Effector memory CD8-positive, alpha-beta T cell (primary cell): ENCODE data around the gene TCHP.
A peak's percentile ranks its signal among the peaks of the same experiment; 100 is the strongest.
"Not testable (repeated sequence)": the region's sequence is repeated elsewhere in the genome, so short reads cannot be mapped to it uniquely, and the experiment has no call there.

Experiments used
- ATAC-seq: fragments of 150-1000 bp; cut with Tn5 transposase; replicated peaks from 2 replicates; pipeline ENCODE4 v1.10.0; 2021; ENCODE audit warnings: mild to moderate bottlenecking, moderate library complexity
- DNase-seq, 3 experiments: peaks; one replicate each; pipeline ENCODE4 v3.0.0; 2021
- H3K27ac Mint-ChIP-seq, 2 donors: one replicate each; pipeline ENCODE4 v1.8.0; 2022; ENCODE audit warnings: mild to moderate bottlenecking in 2 of 2, mixed read lengths in 2 of 2, moderate library complexity in 2 of 2
- H3K27me3 Mint-ChIP-seq, 2 donors: one replicate each; pipeline ENCODE4 v1.8.0; 2022; ENCODE audit warnings: mixed read lengths in 2 of 2
- H3K36me3 Mint-ChIP-seq: one replicate; pipeline ENCODE4 v1.8.0; 2022; ENCODE audit warnings: mild to moderate bottlenecking, moderate library complexity, mixed read lengths; ENCODE audit not compliant: insufficient read depth
- H3K4me1 Mint-ChIP-seq, 2 donors: one replicate each; pipeline ENCODE4 v1.8.0; 2022; ENCODE audit warnings: low read depth in 2 of 2, mixed read lengths in 2 of 2
- H3K4me3 Mint-ChIP-seq, 2 donors: one replicate each; pipeline ENCODE4 v1.8.0; 2022; ENCODE audit warnings: mild to moderate bottlenecking in 2 of 2, mixed read lengths in 2 of 2, moderate library complexity in 2 of 2
- H3K9me3 Mint-ChIP-seq, 2 donors: one replicate each; pipeline ENCODE4 v1.8.0; 2022; ENCODE audit warnings: mixed read lengths in 2 of 2

The TCHP gene

DNA sequence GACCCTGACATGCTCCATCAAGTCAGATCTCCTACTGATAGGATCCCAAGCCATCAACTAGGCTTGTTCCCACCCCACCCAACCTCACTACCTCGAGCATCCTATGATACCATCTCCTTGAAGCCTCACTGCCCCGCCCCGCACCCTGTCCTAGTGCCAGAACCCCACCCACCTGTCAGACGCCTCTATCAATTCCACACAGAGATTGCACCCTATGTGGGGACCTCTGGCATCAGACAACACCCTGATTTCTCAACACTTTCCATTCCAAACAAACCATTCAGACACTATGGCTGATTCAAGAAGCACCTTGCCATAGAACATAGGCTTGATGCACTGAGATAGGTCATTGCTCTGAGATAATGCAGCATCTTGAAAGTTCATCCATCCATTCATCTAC lies 16.6 kb upstream of the TCHP start:
- Mint-ChIP-seq H3K4me3 (no peak overlapping the region), H3K36me3 (peaks cover 9% of the 10 kb centered on the region), H3K9me3 (no peaks in the 10 kb centered on the region), H3K27ac (no peak overlapping the region), H3K4me1 (peaks cover 34 to 37% of the 10 kb centered on the region in 2 donors), H3K27me3 (no peaks in the 10 kb centered on the region)
- DNase-seq, result no peak
- no peak for ATAC-seq

DNA sequence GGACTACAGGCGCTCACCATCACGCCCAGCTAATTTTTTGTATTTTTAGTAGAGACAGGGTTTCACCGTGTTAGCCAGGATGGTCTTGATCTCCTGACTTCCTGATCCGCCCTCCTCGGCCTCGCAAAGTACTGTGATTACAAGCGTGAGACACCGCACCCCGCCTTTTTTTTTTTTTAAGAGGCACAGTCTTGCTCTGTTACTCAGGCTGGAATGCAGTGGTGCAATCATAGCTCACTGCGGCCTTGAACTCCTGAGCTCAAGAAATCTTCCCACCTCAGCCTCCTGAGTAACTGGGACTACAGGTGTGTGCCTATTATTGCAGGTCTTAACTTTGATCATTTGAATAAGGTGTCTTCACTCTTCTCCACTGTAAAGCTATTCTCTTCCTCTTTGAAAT lies 14.5 kb upstream of the TCHP start:
- DNase-seq (no peak), ATAC-seq (no peak)
- H3K9me3 Mint-ChIP-seq, result no peaks in the 10 kb centered on the region
- H3K36me3 Mint-ChIP-seq, result peaks cover 6% of the 10 kb centered on the region
- no peak overlapping the region for H3K27ac Mint-ChIP-seq
- H3K4me1 Mint-ChIP-seq, result peaks cover 33 to 35% of the 10 kb centered on the region in 2 donors
- H3K27me3 Mint-ChIP-seq, result no peaks in the 10 kb centered on the region
- H3K4me3 Mint-ChIP-seq, result no peak overlapping the region

DNA sequence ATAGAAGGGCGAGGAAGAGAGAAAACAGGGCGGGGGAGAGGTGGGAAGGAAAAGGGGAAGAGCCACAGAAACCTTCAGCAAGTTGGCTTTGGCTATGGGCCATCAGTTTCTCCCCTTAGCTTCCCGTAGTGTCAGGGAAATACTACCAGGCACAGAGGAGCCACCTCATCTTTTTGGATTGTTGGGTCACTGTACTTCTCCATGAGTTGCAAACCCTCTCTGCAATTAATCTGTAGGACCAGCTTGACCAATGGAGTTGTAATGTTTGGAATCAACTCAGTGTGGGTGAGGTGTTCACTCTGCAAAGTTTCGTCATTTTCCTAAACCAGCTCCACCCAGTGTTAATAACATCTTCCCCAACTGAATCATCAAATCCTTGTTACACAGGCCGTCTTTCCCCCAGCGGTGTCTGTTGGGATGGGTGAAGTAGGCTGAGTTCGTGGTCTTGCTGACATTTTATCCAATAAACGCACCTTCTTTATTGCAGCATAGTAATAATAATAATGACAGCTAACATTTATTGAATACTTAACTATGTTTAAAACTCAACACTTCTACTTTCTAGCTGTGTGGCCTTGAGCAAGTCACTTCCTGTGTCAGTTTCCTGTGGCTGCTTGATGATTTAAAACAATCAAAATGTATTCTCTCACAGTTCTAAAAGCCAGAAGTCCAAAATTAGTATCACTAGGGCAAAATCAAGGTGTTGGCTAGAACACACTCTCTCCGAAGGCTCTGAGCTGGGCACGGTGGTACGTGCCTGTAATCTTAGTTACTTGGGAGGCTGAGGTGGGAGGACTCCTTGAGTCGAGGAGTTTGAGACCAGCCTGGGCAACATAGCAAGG lies 11.7 kb upstream of the TCHP start:
- Mint-ChIP-seq H3K4me1 (peaks cover 34 to 47% of the 10 kb centered on the region in 2 donors), H3K9me3 (no peaks in the 10 kb centered on the region), H3K4me3 (peak overlapping the region; percentile 82 to 83), H3K36me3 (peaks cover 2% of the 10 kb centered on the region), H3K27me3 (no peaks in the 10 kb centered on the region), H3K27ac (peak overlapping the region; percentile 98 to 99)
- ATAC-seq (peak; percentile 81), DNase-seq (peak in 1 of 3 experiments; percentile 29)

DNA sequence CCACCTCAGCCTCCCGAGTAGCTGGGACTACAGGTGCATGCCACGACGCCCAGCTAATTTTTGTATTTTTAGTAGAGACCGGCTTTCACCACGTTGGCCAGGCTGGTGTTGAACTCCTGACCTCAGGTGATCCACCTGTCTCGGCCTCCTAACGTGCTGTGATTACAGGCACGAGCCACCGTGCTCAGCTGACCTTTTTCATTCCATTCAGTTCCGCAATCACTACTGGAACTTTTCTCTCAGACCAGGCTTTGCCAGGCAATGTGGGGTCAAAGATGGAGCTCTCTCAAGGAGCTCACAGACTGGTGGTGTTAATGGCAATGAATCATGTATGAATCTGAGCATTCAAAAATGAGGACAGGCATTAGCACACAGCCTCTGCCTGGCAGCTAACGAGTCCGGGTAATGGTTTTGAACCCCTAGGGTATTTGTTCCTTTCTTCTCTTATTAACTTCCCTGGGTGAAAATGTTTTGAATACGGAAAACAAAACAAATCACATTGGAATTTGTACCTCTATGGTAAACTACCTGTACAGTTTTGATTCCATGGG lies 9.4 kb upstream of the TCHP start:
- peaks cover 37 to 51% of the 10 kb centered on the region in 2 donors for H3K4me1 Mint-ChIP-seq
- H3K4me3 Mint-ChIP-seq, result no peak overlapping the region
- no peak for DNase-seq
- peaks cover 2% of the 10 kb centered on the region for H3K36me3 Mint-ChIP-seq
- peak overlapping the region in 1 of 2 donors; percentile 32 for H3K27ac Mint-ChIP-seq
- ATAC-seq, result no peak
- no peaks in the 10 kb centered on the region for H3K9me3 Mint-ChIP-seq
- no peaks in the 10 kb centered on the region for H3K27me3 Mint-ChIP-seq

DNA sequence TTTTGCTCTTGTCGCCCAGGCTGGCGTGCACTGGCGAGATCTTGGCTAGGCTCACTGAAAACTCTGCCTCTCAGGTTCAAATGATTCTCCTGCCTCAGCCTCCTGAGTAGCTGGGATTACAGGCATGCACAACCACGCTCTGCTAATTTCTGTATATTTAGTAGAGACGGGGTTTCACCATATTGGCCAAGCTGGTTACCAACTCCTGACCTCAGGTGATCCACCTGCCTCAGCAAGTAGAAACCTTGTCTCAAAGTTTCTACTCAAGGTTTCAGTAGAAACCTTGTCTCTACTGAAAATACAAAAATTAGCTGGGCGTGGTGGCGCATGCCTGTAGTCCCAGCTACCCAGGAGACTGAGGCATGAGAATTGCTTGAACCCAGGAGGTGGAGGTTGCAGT lies 8.3 kb upstream of the TCHP start:
- not testable (repeated sequence) for H3K9me3 Mint-ChIP-seq, DNase-seq, H3K36me3 Mint-ChIP-seq, ATAC-seq, H3K27me3 Mint-ChIP-seq
- Mint-ChIP-seq H3K4me1 (peaks cover 37 to 51% of the 10 kb centered on the region in 2 donors), H3K27ac (peak overlapping the region; percentile 50 to 74), H3K4me3 (peak overlapping the region; percentile 51 to 62)

- peak overlapping the region; percentile 55 to 62 for H3K4me3 Mint-ChIP-seq
- ATAC-seq (no peak), DNase-seq (no peak)
- H3K27me3 Mint-ChIP-seq, result no peaks in the 10 kb centered on the region
- peaks cover 5% of the 10 kb centered on the region for H3K36me3 Mint-ChIP-seq
- H3K9me3 Mint-ChIP-seq, result no peaks in the 10 kb centered on the region
- H3K27ac Mint-ChIP-seq, result peak overlapping the region; percentile 50 to 74
- H3K4me1 Mint-ChIP-seq, result peaks cover 37 to 51% of the 10 kb centered on the region in 2 donors
Observed at GRCh38 chr12:109892165-109892715, 7.8 kb upstream of the TCHP start.

DNA sequence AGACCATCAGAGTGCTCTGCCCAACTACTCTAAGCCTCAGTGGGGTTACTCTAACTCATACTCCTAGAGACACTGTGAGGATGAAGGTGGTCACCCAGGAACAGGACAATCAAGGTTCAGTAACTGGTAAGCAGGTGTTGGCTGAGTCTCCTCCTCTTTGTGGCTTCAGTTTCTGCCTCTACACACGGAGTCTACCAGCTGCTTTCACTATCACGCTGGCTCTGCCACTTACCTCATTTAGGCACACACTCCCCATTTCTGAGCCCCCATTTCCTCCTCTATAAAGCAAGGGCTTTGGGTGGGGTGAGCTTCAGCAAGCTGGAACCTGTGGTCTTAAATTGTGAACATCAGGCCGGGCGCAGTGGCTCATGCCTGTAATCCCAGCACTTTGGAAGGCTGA lies 7.3 kb upstream of the TCHP start:
- H3K4me3 Mint-ChIP-seq, result peak overlapping the region; percentile 55 to 62
- peak overlapping the region; percentile 50 to 74 for H3K27ac Mint-ChIP-seq
- no peaks in the 10 kb centered on the region for H3K27me3 Mint-ChIP-seq
- peak; percentile 12 to 44 (median 23) for DNase-seq
- peak; percentile 75 for ATAC-seq
- peaks cover 5% of the 10 kb centered on the region for H3K36me3 Mint-ChIP-seq
- peaks cover 33 to 46% of the 10 kb centered on the region in 2 donors for H3K4me1 Mint-ChIP-seq
- no peaks in the 10 kb centered on the region for H3K9me3 Mint-ChIP-seq

- no peaks in the 10 kb centered on the region for H3K9me3 Mint-ChIP-seq
- H3K4me1 Mint-ChIP-seq, result peaks cover 26 to 40% of the 10 kb centered on the region in 2 donors
- no peaks in the 10 kb centered on the region for H3K27me3 Mint-ChIP-seq
- H3K27ac Mint-ChIP-seq, result peak overlapping the region; percentile 50 to 74
- H3K36me3 Mint-ChIP-seq, result peaks cover 5% of the 10 kb centered on the region
- DNase-seq, result no peak
- ATAC-seq, result no peak
- peak overlapping the region; percentile 55 to 62 for H3K4me3 Mint-ChIP-seq
Observed at GRCh38 chr12:109893261-109893995, 6.6 kb upstream of the TCHP start.

DNA sequence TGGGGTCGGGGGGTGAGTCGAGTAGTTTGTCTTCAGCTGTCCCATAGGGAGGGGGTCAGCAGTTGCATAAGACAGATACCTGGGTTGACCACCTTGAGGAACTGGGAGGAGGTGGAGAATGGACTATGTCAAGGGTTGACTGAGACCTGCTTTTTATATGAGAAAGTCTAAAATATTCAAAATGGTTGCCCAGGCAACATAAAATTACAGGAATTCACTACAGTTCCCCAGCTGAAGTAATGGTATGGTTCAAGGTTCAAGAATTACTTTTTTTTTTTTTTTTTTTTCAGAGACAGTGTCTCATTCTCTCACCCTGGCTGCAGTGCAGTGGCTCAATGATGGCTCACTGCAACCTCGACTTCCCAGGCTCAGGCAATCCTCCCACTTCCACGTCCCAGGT lies 5.1 kb upstream of the TCHP start:
- H3K27ac Mint-ChIP-seq, result no peak overlapping the region

DNA sequence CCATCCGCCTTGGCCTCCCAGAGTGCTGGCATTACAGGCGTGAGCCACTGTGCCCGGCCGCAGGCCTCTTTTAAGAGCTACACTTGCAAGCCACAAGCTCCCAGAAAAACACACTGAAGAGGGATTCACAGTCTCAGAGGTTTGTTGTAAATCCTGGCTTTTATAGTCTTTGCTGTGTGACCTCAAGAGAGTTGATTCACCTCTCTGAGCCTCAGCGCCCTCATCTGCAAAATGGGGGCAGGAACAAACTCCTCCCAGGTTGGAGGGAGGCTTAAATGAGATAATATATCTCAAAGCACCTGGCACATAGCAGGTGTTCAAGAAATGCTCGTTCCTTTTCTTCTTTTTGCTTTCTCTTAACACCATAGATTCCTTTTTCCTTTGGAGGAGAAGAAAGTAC lies 3.9 kb upstream of the TCHP start:
- no peak overlapping the region for H3K4me3 Mint-ChIP-seq
- H3K9me3 Mint-ChIP-seq, result no peaks in the 10 kb centered on the region
- no peak for ATAC-seq
- no peak overlapping the region for H3K27ac Mint-ChIP-seq
- no peak for DNase-seq
- peaks cover 24 to 34% of the 10 kb centered on the region in 2 donors for H3K4me1 Mint-ChIP-seq
- peaks cover 2% of the 10 kb centered on the region for H3K36me3 Mint-ChIP-seq
- H3K27me3 Mint-ChIP-seq, result no peaks in the 10 kb centered on the region

More for the DNA sequence above, 5.1 kb upstream of the TCHP start:
- Mint-ChIP-seq H3K27me3 (no peaks in the 10 kb centered on the region), H3K9me3 (no peaks in the 10 kb centered on the region), H3K4me1 (peaks cover 13 to 27% of the 10 kb centered on the region in 2 donors), H3K4me3 (no peak overlapping the region), H3K36me3 (peaks cover 3% of the 10 kb centered on the region)
- DNase-seq (no peak), ATAC-seq (no peak)

- H3K36me3 Mint-ChIP-seq, result peaks cover 2% of the 10 kb centered on the region
- H3K4me3 Mint-ChIP-seq, result no peak overlapping the region
- no peak overlapping the region for H3K27ac Mint-ChIP-seq
- H3K27me3 Mint-ChIP-seq, result no peaks in the 10 kb centered on the region
- DNase-seq, result no peak
- H3K4me1 Mint-ChIP-seq, result peaks cover 30 to 39% of the 10 kb centered on the region in 2 donors
- ATAC-seq, result no peak
- H3K9me3 Mint-ChIP-seq, result no peaks in the 10 kb centered on the region
Observed at GRCh38 chr12:109897029-109897428, 3.0 kb upstream of the TCHP start.

- H3K9me3 Mint-ChIP-seq, H3K27me3 Mint-ChIP-seq, DNase-seq, ATAC-seq: not testable (repeated sequence)
- Mint-ChIP-seq H3K4me3 (peak overlapping the region; percentile 90 to 96), H3K27ac (peak overlapping the region; percentile 92 to 95), H3K36me3 (peaks cover 18% of the 10 kb centered on the region), H3K4me1 (peaks cover 23 to 27% of the 10 kb centered on the region in 2 donors)
Observed at GRCh38 chr12:109899345-109899744, 729 bp upstream of the TCHP start.
